Measurements from ENCODE around the gene ATP5PD. TPM values are rescaled to one million over a fixed set of nuclear protein-coding genes. Genes with fewer than 3 reads are reported as not detected.

ATP5PD gene
- total RNA-seq, 1 donor from 2014 or later, result 360 TPM

- DNase-seq (ENCODE audit: low read depth), result no peak
- no peak for TF ChIP-seq CTCF (conservative IDR thresholded peaks at IDR 0.05; ENCODE audit: low read depth, low read length)
Measured at GRCh38 chr17:75060434-75061054, 13.8 kb upstream of the ATP5PD start.

GRCh38 chr17:75059369-75060345 lies 12.9 kb upstream of the ATP5PD start:
- TF ChIP-seq CTCF (conservative IDR thresholded peaks at IDR 0.05; ENCODE audit: low read depth, low read length), result peak; percentile 50
- no peak for DNase-seq (ENCODE audit: low read depth)
- no peak overlapping the region for H3K4me3 ChIP-seq (ENCODE audit: low read depth, low read length)

More at GRCh38 chr17:75060434-75061054, 13.8 kb upstream of the ATP5PD start:
- H3K4me3 ChIP-seq (ENCODE audit: low read depth, low read length), result no peak overlapping the region

GRCh38 chr17:75051941-75052340 lies 5.2 kb upstream of the ATP5PD start:
- DNase-seq (ENCODE audit: low read depth), result no peak
- no peak for TF ChIP-seq CTCF (conservative IDR thresholded peaks at IDR 0.05; ENCODE audit: low read depth, low read length)
- no peak overlapping the region for H3K4me3 ChIP-seq (ENCODE audit: low read depth, low read length)

GRCh38 chr17:75049706-75050105 lies 2.9 kb upstream of the ATP5PD start:
- no peak overlapping the region for H3K4me3 ChIP-seq (ENCODE audit: low read depth, low read length)
- TF ChIP-seq CTCF (conservative IDR thresholded peaks at IDR 0.05; ENCODE audit: low read depth, low read length), result no peak
- DNase-seq (ENCODE audit: low read depth), result no peak

GRCh38 chr17:75049057-75049456 lies 2.3 kb upstream of the ATP5PD start:
- no peak for DNase-seq (ENCODE audit: low read depth)
- TF ChIP-seq CTCF (conservative IDR thresholded peaks at IDR 0.05; ENCODE audit: low read depth, low read length), result no peak
- H3K4me3 ChIP-seq (ENCODE audit: low read depth, low read length), result no peak overlapping the region

GRCh38 chr17:75048249-75048878 lies 1.6 kb upstream of the ATP5PD start:
- no peak for DNase-seq (ENCODE audit: low read depth)
- H3K4me3 ChIP-seq (ENCODE audit: low read depth, low read length), result peak overlapping the region; percentile 98
- TF ChIP-seq CTCF (conservative IDR thresholded peaks at IDR 0.05; ENCODE audit: low read depth, low read length), result no peak

Measured in epithelial cell of proximal tubule (primary cell).